GM23248 (cell line): ENCODE measurements around the gene CELA3B. TPM values are rescaled to one million over a fixed set of nuclear protein-coding genes. Genes with fewer than 3 reads are reported as not detected.

Experiments used
- DNase-seq: peaks from one replicate; pipeline ENCODE4 v3.0.0-alpha.2; 2015
- H2AFZ ChIP-seq: fragments of 200-600 bp; sonication (generic); 2 replicates; pipeline ENCODE4 v1.6.1; 2016; ENCODE audit warnings: antibody characterized with exemption
- H3F3A ChIP-seq: fragments of 200-600 bp; sonication (generic); 2 replicates; pipeline ENCODE4 v1.6.1; 2016; ENCODE audit warnings: mild to moderate bottlenecking, antibody characterized with exemption, mixed run types; ENCODE audit not compliant: insufficient read depth
- H3K27ac ChIP-seq: fragments of 200-600 bp; sonication (generic); 2 replicates; pipeline ENCODE4 v1.5.1; 2016; ENCODE audit warnings: mild to moderate bottlenecking
- H3K27me3 ChIP-seq: fragments of 200-600 bp; sonication (generic); replicated peaks from 2 replicates; pipeline ENCODE4 v1.6.1; 2016; ENCODE audit warnings: mild to moderate bottlenecking; ENCODE audit not compliant: insufficient read depth
- H3K36me3 ChIP-seq: fragments of 200-600 bp; sonication (generic); 2 replicates; pipeline ENCODE4 v1.6.1; 2016; ENCODE audit warnings: low read depth, mild to moderate bottlenecking
- H3K4me1 ChIP-seq: fragments of 200-600 bp; sonication (generic); 2 replicates; pipeline ENCODE4 v1.6.1; 2016; ENCODE audit warnings: mild to moderate bottlenecking; ENCODE audit not compliant: insufficient read depth
- H3K4me2 ChIP-seq: fragments of 200-600 bp; sonication (generic); one replicate; pipeline ENCODE4 v1.6.1; 2016; ENCODE audit warnings: mild to moderate bottlenecking; ENCODE audit not compliant: unreplicated experiment
- H3K4me3 ChIP-seq: fragments of 200-600 bp; sonication (generic); 2 replicates; pipeline ENCODE4 v1.5.1; 2016; ENCODE audit warnings: mild to moderate bottlenecking
- H3K79me2 ChIP-seq: fragments of 200-600 bp; sonication (generic); 2 replicates; pipeline ENCODE4 v1.6.1; 2016; ENCODE audit warnings: mild to moderate bottlenecking; ENCODE audit not compliant: insufficient read depth
- H3K9ac ChIP-seq: fragments of 200-600 bp; sonication (generic); 2 replicates; pipeline ENCODE4 v1.6.1; 2016; ENCODE audit warnings: mild to moderate bottlenecking
- H3K9me2 ChIP-seq: fragments of 200-600 bp; sonication (generic); 2 replicates; pipeline ENCODE4 v1.6.1; 2016; ENCODE audit warnings: mixed run types, mild to moderate bottlenecking, moderate library complexity; ENCODE audit not compliant: insufficient read depth
- H3K9me3 ChIP-seq: fragments of 200-600 bp; sonication (generic); one replicate; pipeline ENCODE4 v1.6.1; 2017; ENCODE audit warnings: low read depth
- H4K20me1 ChIP-seq: fragments of 200-600 bp; sonication (generic); 2 replicates; pipeline ENCODE4 v1.6.0; 2016; ENCODE audit not compliant: insufficient read depth
- EZH2 ChIP-seq: fragments of 200-600 bp; sonication (generic); IDR thresholded peaks from 2 replicates; pipeline ENCODE4 v1.6.1; 2018; ENCODE audit warnings: antibody characterized with exemption, mild to moderate bottlenecking; ENCODE audit not compliant: insufficient read depth, poor library complexity, severe bottlenecking
- EZH2phosphoT487 ChIP-seq: fragments of 200-600 bp; sonication (generic); IDR thresholded peaks from 2 replicates; pipeline ENCODE4 v1.6.1; 2018; ENCODE audit warnings: antibody characterized with exemption, moderate library complexity, mild to moderate bottlenecking, low read depth; ENCODE audit not compliant: insufficient read depth
- whole genome bisulfite sequencing, 2 experiments: methylation state at CpG; one replicate each; pipeline ENCODE4 v1.1.6; 2015 to 2017; ENCODE audit warnings: low lambda C conversion rate in 2 of 2, low coverage in 1 of 2; ENCODE audit errors: missing lambda C conversion rate in 2 of 2; 5-methylcytosine and 5-hydroxymethylcytosine counted together
- in situ Hi-C: fragments of 300-500 bp; cut with MboI; formaldehyde crosslinking; loops from 2 replicates; pipeline ENCODE4 v1.15.0; 2020
- polyA plus RNA-seq: library from polyadenylated mRNA; unstranded; fragments of >200 nt; fragmentation: Nextera tagmentation; extraction: Ambion mirVana; gene quantifications from 2 replicates; pipeline ENCODE4 v1.2.1, GENCODE V29; 2016
- total RNA-seq: library from RNA; depleted of rRNA; stranded (reverse); fragments of >200 nt; shearing (Covaris generic); gene quantifications from 2 replicates; pipeline ENCODE4 v1.2.3, GENCODE V29; 2014

CELA3B gene
- total and polyA plus RNA-seq, 2 experiments from 2014 or later = not detected

GRCh38 chr1:21931171-21932093 is 45.4 kb upstream of the CELA3B start:
- Histone ChIP-seq H3F3A (peaks cover 72% of the 10 kb centered on the region), H3K27ac (peak overlapping the region; percentile 100), H3K9me3 (no peaks in the 10 kb centered on the region), H3K9me2 (no peaks in the 10 kb centered on the region), H2AFZ (no peak overlapping the region), H3K36me3 (no peaks in the 10 kb centered on the region; the same call in 1 of the 2 replicates), H3K4me1 (peaks cover 79% of the 10 kb centered on the region), H3K79me2 (peaks cover 82% of the 10 kb centered on the region), H3K9ac (peak overlapping the region; percentile 100), H4K20me1 (no peaks in the 10 kb centered on the region), H3K4me2 (peak overlapping the region; percentile 65), H3K4me3 (peak overlapping the region; percentile 44), H3K27me3 (no peaks in the 10 kb centered on the region)
- in situ Hi-C loops = no loop called here
- WGBS, 2 experiments = 2 to 6% methylated on average over 14 to 16 of the region's 16 CpGs
- DNase-seq = peak; percentile 96
- TF ChIP-seq EZH2phosphoT487 (no peak), EZH2 (no peak)

- 3 to 5% methylated on average over 7 of the region's 7 CpGs for WGBS, 2 experiments
Measured at GRCh38 chr1:21932127-21932526, 44.7 kb upstream of the CELA3B start.

GRCh38 chr1:21933397-21934248 is 43.2 kb upstream of the CELA3B start:
- peak; percentile 48 for DNase-seq
- Histone ChIP-seq H3K9me2 (no peaks in the 10 kb centered on the region), H3K27me3 (no peaks in the 10 kb centered on the region), H3K27ac (peak overlapping the region; percentile 100), H3K9ac (peak overlapping the region; percentile 100), H3K79me2 (peaks cover 70% of the 10 kb centered on the region), H2AFZ (no peak overlapping the region), H3K36me3 (no peaks in the 10 kb centered on the region; the same call in 1 of the 2 replicates), H3K9me3 (no peaks in the 10 kb centered on the region), H3K4me2 (peak overlapping the region; percentile 99), H3K4me1 (peaks cover 66% of the 10 kb centered on the region), H3F3A (peaks cover 70% of the 10 kb centered on the region), H3K4me3 (peak overlapping the region; percentile 89), H4K20me1 (no peaks in the 10 kb centered on the region)
- WGBS, 2 experiments = 50 to 51% methylated on average over 19 of the region's 19 CpGs
- no peak for TF ChIP-seq EZH2phosphoT487
- no peak for TF ChIP-seq EZH2
- in situ Hi-C loops = no loop called here

More at GRCh38 chr1:21932127-21932526, 44.7 kb upstream of the CELA3B start:
- H2AFZ ChIP-seq = no peak overlapping the region
- H3K4me2 ChIP-seq = peak overlapping the region; percentile 65
- peaks cover 72% of the 10 kb centered on the region for H3K4me1 ChIP-seq
- no peak for TF ChIP-seq EZH2phosphoT487
- no peak for TF ChIP-seq EZH2
- H3F3A ChIP-seq = peaks cover 74% of the 10 kb centered on the region
- DNase-seq = peak; percentile 97
- H3K27ac ChIP-seq = peak overlapping the region; percentile 100
- in situ Hi-C loops = no loop called here
- no peaks in the 10 kb centered on the region for H4K20me1 ChIP-seq
- H3K9me3 ChIP-seq = no peaks in the 10 kb centered on the region
- no peaks in the 10 kb centered on the region for H3K27me3 ChIP-seq
- H3K36me3 ChIP-seq = no peaks in the 10 kb centered on the region; the same call in 1 of the 2 replicates
- H3K9me2 ChIP-seq = no peaks in the 10 kb centered on the region
- H3K9ac ChIP-seq = peak overlapping the region; percentile 100
- H3K79me2 ChIP-seq = peaks cover 85% of the 10 kb centered on the region
- H3K4me3 ChIP-seq = peak overlapping the region; percentile 44

GRCh38 chr1:21935393-21935804 is 41.4 kb upstream of the CELA3B start:
- Histone ChIP-seq H3K4me3 (peak overlapping the region; percentile 89), H4K20me1 (no peaks in the 10 kb centered on the region), H3K36me3 (no peaks in the 10 kb centered on the region), H3K9me3 (no peaks in the 10 kb centered on the region), H3F3A (peaks cover 77% of the 10 kb centered on the region), H3K4me2 (peak overlapping the region; percentile 99), H3K79me2 (peaks cover 52% of the 10 kb centered on the region), H3K9me2 (no peaks in the 10 kb centered on the region), H3K9ac (peak overlapping the region; percentile 100), H3K27ac (peak overlapping the region; percentile 100), H2AFZ (no peak overlapping the region), H3K4me1 (peaks cover 74% of the 10 kb centered on the region), H3K27me3 (no peaks in the 10 kb centered on the region)
- TF ChIP-seq EZH2 (no peak), EZH2phosphoT487 (no peak)
- in situ Hi-C loops = no loop called here
- peak; percentile 79 for DNase-seq
- WGBS, 2 experiments = 1 to 2% methylated on average over 10 of the region's 10 CpGs
